Fibroblast of villous mesenchyme (primary cell): ENCODE data around the gene ZNF219. TPM values are rescaled to one million over a fixed set of nuclear protein-coding genes. Genes with fewer than 3 reads are reported as not detected.

Source experiments
- DNase-seq: peaks from one replicate; pipeline ENCODE4 v3.0.0-alpha.2; 2010; ENCODE audit warnings: low read depth
- H3K4me3 ChIP-seq: 2 replicates; pipeline ENCODE4 v1.5.1; 2011; ENCODE audit warnings: low read depth, mild to moderate bottlenecking, low read length
- CTCF ChIP-seq: IDR thresholded peaks from 2 replicates; pipeline ENCODE4 v1.5.1; 2012; ENCODE audit warnings: low read depth, mild to moderate bottlenecking, low read length; ENCODE audit not compliant: insufficient read depth
- total RNA-seq: library from RNA; depleted of rRNA; stranded (reverse); fragments of >200 nt; gene quantifications from 2 replicates; pipeline ENCODE4 v1.2.3, GENCODE V29; 2012

ZNF219 gene
- total RNA-seq, 1 donor = 1.7 TPM

GRCh38 chr14:21097636-21098075 is 799 bp downstream of the ZNF219 start:
- no peak overlapping the region for H3K4me3 ChIP-seq
- TF ChIP-seq CTCF = no peak

DNA sequence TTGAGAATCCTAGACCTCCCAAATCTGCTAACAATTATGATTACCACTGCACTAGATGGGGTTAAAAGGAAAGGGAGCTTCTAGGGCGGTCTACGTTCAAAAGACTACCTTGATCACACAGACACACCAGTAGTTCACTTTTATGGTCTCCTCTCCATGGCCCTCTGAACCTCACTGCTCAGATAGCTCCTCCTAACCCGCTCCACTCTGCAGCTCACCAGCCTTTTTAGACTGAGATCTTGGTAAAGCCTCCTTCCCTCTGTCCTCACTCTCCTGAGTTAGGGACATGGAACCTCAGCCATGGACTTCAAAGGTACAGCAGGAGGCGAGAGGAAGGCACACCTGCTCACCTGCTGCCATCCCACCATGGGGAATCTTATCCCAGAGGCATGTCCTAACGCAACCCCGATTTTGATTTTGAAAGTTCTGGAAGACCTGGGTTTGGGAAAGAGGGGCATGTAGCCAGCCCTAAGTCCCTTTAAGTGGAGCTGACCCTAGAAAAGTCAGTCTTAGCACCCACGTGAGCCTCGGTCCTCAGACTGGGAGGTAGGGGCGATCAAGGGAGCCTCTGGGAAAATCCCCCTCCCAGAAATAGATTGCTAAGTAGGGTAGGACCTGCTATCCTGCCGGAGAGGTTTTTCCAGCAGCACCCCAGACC is 1.3 kb downstream of the ZNF219 start:
- no peak overlapping the region for H3K4me3 ChIP-seq
- TF ChIP-seq CTCF = no peak
- DNase-seq = no peak

More at GRCh38 chr14:21097636-21098075, 799 bp downstream of the ZNF219 start:
- no peak for DNase-seq

- no peak for DNase-seq
- no peak for TF ChIP-seq CTCF
- no peak overlapping the region for H3K4me3 ChIP-seq
Measured at GRCh38 chr14:21096438-21096837, 2.0 kb downstream of the ZNF219 start.

DNA sequence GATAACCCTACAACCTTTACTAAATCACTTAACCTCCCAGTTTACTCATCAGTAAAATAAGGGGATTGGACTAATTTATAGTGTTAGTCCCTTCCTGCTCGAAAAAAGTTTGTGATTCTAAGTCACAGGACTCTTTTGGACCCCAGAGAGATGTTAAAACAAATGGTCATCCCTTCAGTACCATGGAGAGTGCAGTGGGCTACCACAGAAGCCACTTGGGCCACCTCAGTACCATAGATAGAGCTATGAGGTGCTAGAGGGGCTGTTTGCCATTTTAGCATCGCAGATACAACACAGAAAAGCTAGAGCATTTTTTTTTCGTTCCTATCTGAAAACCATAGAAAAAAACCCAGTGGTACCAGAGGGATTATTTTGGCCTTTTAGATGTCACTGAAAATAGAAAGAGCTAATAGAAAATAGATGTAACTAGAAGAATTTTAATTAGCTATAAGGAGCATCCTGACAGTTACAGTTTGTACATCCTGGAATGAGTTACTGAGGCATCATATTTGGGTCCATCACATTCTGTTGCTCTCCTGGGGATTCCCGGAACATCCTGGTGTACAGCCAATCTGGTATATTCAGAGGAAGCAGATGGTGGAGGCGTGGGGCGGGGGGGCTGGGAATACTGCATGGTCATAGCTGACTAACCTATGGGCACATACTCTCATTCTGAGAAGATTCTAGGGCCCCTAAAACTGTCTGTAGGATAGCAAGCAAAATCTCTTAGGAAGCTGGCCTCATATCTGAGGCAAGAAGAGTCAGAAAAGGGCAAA is 2.8 kb downstream of the ZNF219 start:
- no peak for TF ChIP-seq CTCF
- DNase-seq = peak; percentile 21
- no peak overlapping the region for H3K4me3 ChIP-seq

GRCh38 chr14:21093769-21094681 is 4.4 kb downstream of the ZNF219 start:
- no peak overlapping the region for H3K4me3 ChIP-seq
- TF ChIP-seq CTCF = peak; percentile 36
- DNase-seq = no peak

GRCh38 chr14:21093018-21093417 is 5.4 kb downstream of the ZNF219 start:
- no peak for DNase-seq
- TF ChIP-seq CTCF = no peak
- no peak overlapping the region for H3K4me3 ChIP-seq
